Measurements from ENCODE around the gene CCDC18. TPM values are rescaled to one million over a fixed set of nuclear protein-coding genes. Genes with fewer than 3 reads are reported as not detected.
A peak's percentile ranks its signal among the peaks of the same experiment; 100 is the strongest.

The CCDC18 gene, protein sequence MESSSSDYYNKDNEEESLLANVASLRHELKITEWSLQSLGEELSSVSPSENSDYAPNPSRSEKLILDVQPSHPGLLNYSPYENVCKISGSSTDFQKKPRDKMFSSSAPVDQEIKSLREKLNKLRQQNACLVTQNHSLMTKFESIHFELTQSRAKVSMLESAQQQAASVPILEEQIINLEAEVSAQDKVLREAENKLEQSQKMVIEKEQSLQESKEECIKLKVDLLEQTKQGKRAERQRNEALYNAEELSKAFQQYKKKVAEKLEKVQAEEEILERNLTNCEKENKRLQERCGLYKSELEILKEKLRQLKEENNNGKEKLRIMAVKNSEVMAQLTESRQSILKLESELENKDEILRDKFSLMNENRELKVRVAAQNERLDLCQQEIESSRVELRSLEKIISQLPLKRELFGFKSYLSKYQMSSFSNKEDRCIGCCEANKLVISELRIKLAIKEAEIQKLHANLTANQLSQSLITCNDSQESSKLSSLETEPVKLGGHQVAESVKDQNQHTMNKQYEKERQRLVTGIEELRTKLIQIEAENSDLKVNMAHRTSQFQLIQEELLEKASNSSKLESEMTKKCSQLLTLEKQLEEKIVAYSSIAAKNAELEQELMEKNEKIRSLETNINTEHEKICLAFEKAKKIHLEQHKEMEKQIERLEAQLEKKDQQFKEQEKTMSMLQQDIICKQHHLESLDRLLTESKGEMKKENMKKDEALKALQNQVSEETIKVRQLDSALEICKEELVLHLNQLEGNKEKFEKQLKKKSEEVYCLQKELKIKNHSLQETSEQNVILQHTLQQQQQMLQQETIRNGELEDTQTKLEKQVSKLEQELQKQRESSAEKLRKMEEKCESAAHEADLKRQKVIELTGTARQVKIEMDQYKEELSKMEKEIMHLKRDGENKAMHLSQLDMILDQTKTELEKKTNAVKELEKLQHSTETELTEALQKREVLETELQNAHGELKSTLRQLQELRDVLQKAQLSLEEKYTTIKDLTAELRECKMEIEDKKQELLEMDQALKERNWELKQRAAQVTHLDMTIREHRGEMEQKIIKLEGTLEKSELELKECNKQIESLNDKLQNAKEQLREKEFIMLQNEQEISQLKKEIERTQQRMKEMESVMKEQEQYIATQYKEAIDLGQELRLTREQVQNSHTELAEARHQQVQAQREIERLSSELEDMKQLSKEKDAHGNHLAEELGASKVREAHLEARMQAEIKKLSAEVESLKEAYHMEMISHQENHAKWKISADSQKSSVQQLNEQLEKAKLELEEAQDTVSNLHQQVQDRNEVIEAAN (N-terminal part only)
- total RNA-seq (2022) (14.6 and 22.2 TPM in 2 replicates), Bru-seq, nascent RNA (percentile 78 among the genes with signal in this experiment), BruChase-seq, experiment 1, labeled RNA remaining after a 6-hour chase (percentile 73 among the genes with signal in this experiment), BruChase-seq, experiment 2, labeled RNA remaining after a 2-hour chase (percentile 83 among the genes with signal in this experiment)
- long read RNA-seq, full-length matches to known transcripts = 5 of 36 reads
- long read RNA-seq, partial matches to known transcripts = 3 of 36 reads
- long read RNA-seq, other reads (novel, unspliced or antisense) = 28 of 36 reads

GRCh38 chr1:93180723-93181613, at the start of gene CCDC18:
TSS of gene CCDC18 (plus strand) at chr1:93180724. CDS start at chr1:93183362, 2,638 bp downstream.
- Mint-ChIP-seq H3K4me3 (ENCODE audit: unreplicated experiment) (peak within 1 kb of the TSS; percentile 93), H3K4me1 (ENCODE audit: insufficient read depth, unreplicated experiment) (peaks cover 37% of the 10 kb centered on the region), H3K9me3 (ENCODE audit: unreplicated experiment) (no peaks in the 10 kb centered on the region), H3K27ac (ENCODE audit: low read depth, unreplicated experiment) (peak within 1 kb of the TSS; percentile 100), H3K27me3 (ENCODE audit: insufficient read depth, unreplicated experiment) (no peaks in the 10 kb centered on the region), H3K36me3 (ENCODE audit: insufficient read depth, unreplicated experiment) (peaks cover 23% of the 10 kb centered on the region)
- ChIA-PET POLR2A (interaction anchor here (0.7 to 2.7 kb wide), 5 partner anchors 41 to 268 kb away, joined by 3 to 10 read pairs (median 3); no protein-coding TSS in a partner anchor), CTCF (interaction anchor here (0.6 kb wide), 1 partner anchor 89 kb away, joined by 4 read pairs; no protein-coding TSS in a partner anchor)
- DNase-seq (ENCODE audit: unreplicated experiment) = no peak
- BruUV-seq (replicated peaks) = no TSS peak
- intact Hi-C loops (cut with micrococcal nuclease) = loop anchor here (1.0 to 10.0 kb wide), 2 partner anchors 101 to 164 kb away; partner anchors contain the start of gene DR1
- TF ChIP-seq, protein P1, sequence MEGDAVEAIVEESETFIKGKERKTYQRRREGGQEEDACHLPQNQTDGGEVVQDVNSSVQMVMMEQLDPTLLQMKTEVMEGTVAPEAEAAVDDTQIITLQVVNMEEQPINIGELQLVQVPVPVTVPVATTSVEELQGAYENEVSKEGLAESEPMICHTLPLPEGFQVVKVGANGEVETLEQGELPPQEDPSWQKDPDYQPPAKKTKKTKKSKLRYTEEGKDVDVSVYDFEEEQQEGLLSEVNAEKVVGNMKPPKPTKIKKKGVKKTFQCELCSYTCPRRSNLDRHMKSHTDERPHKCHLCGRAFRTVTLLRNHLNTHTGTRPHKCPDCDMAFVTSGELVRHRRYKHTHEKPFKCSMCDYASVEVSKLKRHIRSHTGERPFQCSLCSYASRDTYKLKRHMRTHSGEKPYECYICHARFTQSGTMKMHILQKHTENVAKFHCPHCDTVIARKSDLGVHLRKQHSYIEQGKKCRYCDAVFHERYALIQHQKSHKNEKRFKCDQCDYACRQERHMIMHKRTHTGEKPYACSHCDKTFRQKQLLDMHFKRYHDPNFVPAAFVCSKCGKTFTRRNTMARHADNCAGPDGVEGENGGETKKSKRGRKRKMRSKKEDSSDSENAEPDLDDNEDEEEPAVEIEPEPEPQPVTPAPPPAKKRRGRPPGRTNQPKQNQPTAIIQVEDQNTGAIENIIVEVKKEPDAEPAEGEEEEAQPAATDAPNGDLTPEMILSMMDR (IDR thresholded peaks at IDR 0.05; ENCODE audit: unreplicated experiment) = no peak

- no TSS peak for BruUV-seq (replicated peaks)
- no peak for DNase-seq (ENCODE audit: unreplicated experiment)
- TF ChIP-seq, protein P1 (IDR thresholded peaks at IDR 0.05; ENCODE audit: unreplicated experiment) = no peak
- peaks cover 21% of the 10 kb centered on the region for H3K36me3 Mint-ChIP-seq (ENCODE audit: insufficient read depth, unreplicated experiment)
- H3K4me3 Mint-ChIP-seq (ENCODE audit: unreplicated experiment) = no peak overlapping the region
- no peaks in the 10 kb centered on the region for H3K9me3 Mint-ChIP-seq (ENCODE audit: unreplicated experiment)
- POLR2A ChIA-PET = interaction anchor here (1.1 kb wide), 2 partner anchors 10 to 54 kb away, joined by 3 to 5 read pairs; no protein-coding TSS in a partner anchor
- intact Hi-C loops (cut with micrococcal nuclease) = no loop called here
- no peaks in the 10 kb centered on the region for H3K27me3 Mint-ChIP-seq (ENCODE audit: insufficient read depth, unreplicated experiment)
- H3K27ac Mint-ChIP-seq (ENCODE audit: low read depth, unreplicated experiment) = no peak overlapping the region
- CTCF ChIA-PET = no interaction called here
- H3K4me1 Mint-ChIP-seq (ENCODE audit: insufficient read depth, unreplicated experiment) = no peaks in the 10 kb centered on the region
Observed at GRCh38 chr1:93132638-93133037, 47.9 kb upstream of the CCDC18 start.

GRCh38 chr1:93136445-93136844, 44.1 kb upstream of the CCDC18 start:
- Mint-ChIP-seq H3K27ac (ENCODE audit: low read depth, unreplicated experiment) (no peak overlapping the region), H3K9me3 (ENCODE audit: unreplicated experiment) (no peaks in the 10 kb centered on the region), H3K27me3 (ENCODE audit: insufficient read depth, unreplicated experiment) (no peaks in the 10 kb centered on the region), H3K4me1 (ENCODE audit: insufficient read depth, unreplicated experiment) (no peaks in the 10 kb centered on the region), H3K4me3 (ENCODE audit: unreplicated experiment) (no peak overlapping the region), H3K36me3 (ENCODE audit: insufficient read depth, unreplicated experiment) (peaks cover 31% of the 10 kb centered on the region)
- intact Hi-C loops (cut with micrococcal nuclease) = no loop called here
- no TSS peak for BruUV-seq (replicated peaks)
- TF ChIP-seq, protein P1 (IDR thresholded peaks at IDR 0.05; ENCODE audit: unreplicated experiment) = no peak
- ChIA-PET POLR2A (no interaction called here), CTCF (no interaction called here)
- DNase-seq (ENCODE audit: unreplicated experiment) = no peak

All from MCF 10A (cell line).